CD4-positive, alpha-beta T cell treated with Interleukin-6 at 100 ng/mL for 8 hours (primary cell): ENCODE measurements around the gene ITGB1BP2.
"Not testable (repeated sequence)": the region's sequence is repeated elsewhere in the genome, so short reads cannot be mapped to it uniquely, and the experiment has no call there.

ENCODE experiments used
- DNase-seq: peaks from one replicate; pipeline ENCODE4 v3.0.0-alpha.2; 2020; ENCODE audit warnings: mixed read lengths, low spot score

ITGB1BP2 gene

DNA sequence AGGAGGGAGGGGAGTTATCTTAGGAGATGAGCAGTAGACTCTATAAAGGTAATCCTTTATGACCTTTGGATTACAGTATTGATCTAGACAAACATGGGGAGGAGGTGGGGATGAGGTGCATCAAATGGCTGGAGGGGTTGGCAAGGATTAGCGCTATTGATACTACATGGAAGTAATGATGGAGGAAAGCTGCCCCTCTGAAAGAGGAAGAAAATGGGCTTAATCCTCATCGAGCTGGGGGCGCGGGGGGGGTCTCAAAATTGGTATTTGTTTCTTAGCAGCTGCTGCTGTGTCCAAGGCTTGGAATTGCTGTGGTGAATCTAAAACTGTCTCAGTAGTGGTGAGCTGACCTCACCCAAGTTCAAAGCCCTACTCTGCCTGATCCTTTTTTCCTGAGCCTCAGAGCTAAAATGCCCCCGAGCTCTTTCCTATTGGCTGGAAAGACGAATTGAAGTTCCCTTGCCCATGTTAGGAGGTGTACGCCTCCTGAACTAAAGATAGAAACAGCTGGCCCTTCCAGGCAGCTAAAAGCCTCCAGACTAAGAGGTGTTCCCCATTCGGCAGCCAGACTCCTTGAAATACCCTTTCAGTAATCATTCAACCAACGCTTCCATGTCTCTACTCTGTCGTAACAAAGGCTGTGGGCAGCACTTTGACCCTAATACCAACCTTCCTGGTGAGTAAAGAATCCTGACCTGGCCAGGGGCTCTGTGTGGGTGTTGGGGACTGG is at the start of gene ITGB1BP2:
ITGB1BP2 (plus strand) TSS at position 556 of the 730 bp plus-strand sequence; CDS start at position 613, 57 bp downstream.
- no peak for DNase-seq

DNA sequence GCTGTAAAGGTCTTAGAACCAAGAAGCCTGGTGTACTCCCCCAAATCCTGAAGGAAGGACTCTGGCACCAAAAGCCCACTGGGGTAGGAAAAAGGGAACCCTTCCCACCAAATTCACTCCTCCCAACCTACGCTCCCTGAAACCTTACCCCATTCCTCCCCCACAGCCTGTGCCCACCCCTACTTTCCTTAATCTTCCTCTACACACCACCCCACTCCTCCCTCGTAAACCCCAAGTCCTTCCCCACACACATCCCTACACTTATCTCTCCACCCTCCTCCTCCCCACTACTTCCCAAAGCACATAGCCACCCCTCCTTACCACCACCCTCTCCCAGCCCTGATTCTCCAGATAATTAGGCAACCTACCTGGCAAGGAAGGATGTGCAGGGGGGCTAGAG is 49.3 kb upstream of the ITGB1BP2 start:
- no peak for DNase-seq

- peak; percentile 22 for DNase-seq
Observed at GRCh38 chrX:71253253-71254091, 48.1 kb upstream of the ITGB1BP2 start.

GRCh38 chrX:71254092-71254963 is 47.2 kb upstream of the ITGB1BP2 start, which contains the start of gene ZMYM3:
Gene ZMYM3, minus strand, starts transcription at chrX:71254140. Its CDS starts 885 bp downstream, at chrX:71253255.
- peak; percentile 76 for DNase-seq

DNA sequence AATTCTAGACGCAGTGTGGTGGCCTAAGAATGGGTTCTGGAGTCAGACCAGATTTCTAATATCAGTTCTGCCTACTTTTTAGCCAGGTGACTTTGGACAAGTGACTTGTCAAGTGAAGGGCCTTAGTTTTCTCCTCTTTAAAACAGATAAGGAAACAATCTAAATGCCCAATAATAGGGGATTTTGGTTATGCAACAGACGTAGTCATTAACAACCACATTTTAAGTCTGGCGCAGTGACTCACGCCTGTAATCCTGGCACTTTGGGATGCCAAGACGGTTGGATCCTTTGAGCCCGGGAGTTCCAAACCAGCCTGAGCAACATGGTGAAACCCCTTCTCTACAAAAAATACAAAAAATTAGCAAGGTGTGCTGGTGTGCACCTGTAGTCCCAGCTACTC is 45.5 kb upstream of the ITGB1BP2 start:
- DNase-seq, result no peak

DNA sequence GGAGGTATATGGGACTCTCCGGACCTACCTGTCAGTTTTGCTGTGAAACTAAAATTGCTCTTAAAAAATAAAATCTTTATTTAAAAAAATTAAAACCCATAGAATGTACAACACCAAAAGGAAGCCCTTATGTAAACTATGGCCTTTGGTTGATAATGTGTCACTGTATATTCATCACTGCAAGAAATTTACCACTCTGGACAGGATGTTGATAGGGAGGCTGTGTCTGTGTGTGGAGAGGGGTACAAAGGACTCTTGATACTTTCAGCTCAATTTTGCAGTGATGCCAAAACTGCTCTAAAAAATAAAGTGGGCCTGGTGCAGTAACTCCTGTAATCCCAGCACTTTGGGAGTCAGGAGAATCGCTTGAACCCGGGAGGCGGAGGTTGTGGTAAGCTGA is 44.7 kb upstream of the ITGB1BP2 start:
- DNase-seq, result no peak

GRCh38 chrX:71268624-71269023 is 32.9 kb upstream of the ITGB1BP2 start:
- not testable (repeated sequence) for DNase-seq

GRCh38 chrX:71269801-71270395 is 31.7 kb upstream of the ITGB1BP2 start:
- DNase-seq, result no peak

- DNase-seq, result not testable (repeated sequence)
Observed at GRCh38 chrX:71272313-71272712, 29.2 kb upstream of the ITGB1BP2 start.

- DNase-seq, result not testable (repeated sequence)
Observed at GRCh38 chrX:71281300-71281699, 20.2 kb upstream of the ITGB1BP2 start.

GRCh38 chrX:71282514-71283402 is 18.8 kb upstream of the ITGB1BP2 start:
- no peak for DNase-seq

GRCh38 chrX:71283403-71284143 is 18.0 kb upstream of the ITGB1BP2 start, which contains the start of gene NONO:
Gene NONO, plus strand, starts transcription at chrX:71283635. Its CDS starts 7,003 bp downstream, at chrX:71290638.
- peak; percentile 93 for DNase-seq

GRCh38 chrX:71285929-71286328 is 15.6 kb upstream of the ITGB1BP2 start:
- no peak for DNase-seq

- no peak for DNase-seq
Observed at GRCh38 chrX:71291381-71291780, 10.2 kb upstream of the ITGB1BP2 start.

DNA sequence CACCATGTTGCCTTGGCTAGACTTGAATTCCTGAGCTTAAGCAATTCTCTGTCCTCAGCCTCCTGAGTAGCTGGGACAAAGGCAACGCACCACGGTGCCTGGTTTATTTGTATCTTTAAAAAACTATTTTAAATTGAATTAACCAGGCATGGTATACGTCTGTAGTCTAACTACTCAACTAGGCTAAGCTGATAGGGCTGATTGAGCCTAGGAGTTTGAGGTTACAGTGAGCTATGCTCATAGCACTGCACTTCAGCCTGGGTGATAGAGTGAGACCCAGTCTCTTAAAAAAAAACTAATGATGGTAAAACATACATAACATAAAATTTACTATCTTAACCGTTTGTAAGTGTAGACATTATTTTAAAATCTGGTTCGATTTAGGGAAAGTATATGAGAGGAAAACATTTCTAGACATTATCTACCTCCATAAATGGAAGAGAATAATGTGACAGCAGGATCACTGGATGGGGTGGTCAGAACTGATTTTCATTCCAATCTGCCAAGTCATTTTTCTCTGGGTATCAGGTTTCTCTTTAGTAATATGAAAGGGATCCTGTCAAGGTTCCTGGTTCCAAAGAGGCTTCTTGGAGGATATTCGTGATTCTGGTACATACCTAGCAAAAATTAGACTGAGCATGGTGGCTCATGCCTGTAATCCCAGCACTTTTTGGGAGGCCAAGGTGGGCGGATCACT is 8.7 kb upstream of the ITGB1BP2 start:
- no peak for DNase-seq

GRCh38 chrX:71296806-71297205 is 4.7 kb upstream of the ITGB1BP2 start:
- no peak for DNase-seq

DNA sequence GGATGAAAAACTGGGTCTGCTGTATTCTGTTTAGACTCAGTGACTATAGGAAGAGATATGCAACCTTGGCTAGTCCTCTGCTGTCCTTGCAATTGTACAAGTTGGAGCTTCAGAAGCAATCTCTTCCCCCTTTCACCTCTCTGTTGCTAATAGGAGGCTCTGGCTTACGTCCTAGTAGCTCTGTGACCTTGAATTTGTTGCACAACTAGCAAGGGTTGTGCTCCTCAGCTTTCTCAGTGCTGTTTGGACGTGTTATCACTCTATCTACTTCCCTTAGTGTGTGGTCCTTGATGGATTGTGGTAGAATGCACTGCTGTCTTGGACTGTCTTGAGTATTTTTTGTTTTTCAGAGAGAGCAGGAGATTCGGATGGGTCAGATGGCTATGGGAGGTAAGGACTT is 3.4 kb upstream of the ITGB1BP2 start:
- DNase-seq, result no peak

DNA sequence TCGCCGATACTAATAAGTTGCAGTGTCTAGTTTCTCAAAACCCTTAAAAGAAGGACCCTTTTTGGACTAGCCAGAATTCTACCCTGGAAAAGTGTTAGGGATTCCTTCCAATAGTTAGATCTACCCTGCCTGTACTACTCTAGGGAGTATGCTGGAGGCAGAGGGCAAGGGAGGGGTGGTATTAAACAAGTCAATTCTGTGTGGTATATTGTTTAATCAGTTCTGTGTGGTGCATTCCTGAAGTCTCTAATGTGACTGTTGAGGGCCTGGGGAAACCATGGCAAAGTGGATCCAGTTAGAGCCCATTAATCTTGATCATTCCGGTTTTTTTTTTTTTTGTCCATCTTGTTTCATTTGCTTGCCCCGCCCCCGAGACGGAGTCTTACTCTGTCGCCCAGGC is 1.5 kb upstream of the ITGB1BP2 start:
- not testable (repeated sequence) for DNase-seq

DNA sequence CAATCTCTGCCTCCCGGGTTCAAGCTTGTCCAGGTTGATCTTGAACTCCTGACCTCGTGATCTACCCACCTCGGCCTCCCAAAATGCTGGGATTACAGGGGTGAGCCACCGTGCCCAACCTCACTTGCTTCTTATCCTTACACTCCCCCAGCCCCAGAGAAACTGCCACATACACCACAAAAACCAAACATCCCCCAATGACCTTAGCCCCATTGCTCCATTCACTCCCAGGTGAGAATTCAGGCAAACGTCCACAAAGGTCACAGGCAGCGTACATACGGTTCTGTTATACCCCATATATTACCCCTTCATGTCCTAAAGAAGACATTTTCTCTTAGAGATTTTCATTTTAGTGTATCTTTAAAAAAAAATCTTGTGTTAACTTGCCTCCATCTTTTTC is 1.1 kb upstream of the ITGB1BP2 start:
- not testable (repeated sequence) for DNase-seq
